ENCODE results near the gene MIGA1.
A peak's percentile ranks its signal among the peaks of the same experiment; 100 is the strongest.
"Not testable (repeated sequence)": the region's sequence is repeated elsewhere in the genome, so short reads cannot be mapped to it uniquely, and the experiment has no call there.

The MIGA1 gene, protein sequence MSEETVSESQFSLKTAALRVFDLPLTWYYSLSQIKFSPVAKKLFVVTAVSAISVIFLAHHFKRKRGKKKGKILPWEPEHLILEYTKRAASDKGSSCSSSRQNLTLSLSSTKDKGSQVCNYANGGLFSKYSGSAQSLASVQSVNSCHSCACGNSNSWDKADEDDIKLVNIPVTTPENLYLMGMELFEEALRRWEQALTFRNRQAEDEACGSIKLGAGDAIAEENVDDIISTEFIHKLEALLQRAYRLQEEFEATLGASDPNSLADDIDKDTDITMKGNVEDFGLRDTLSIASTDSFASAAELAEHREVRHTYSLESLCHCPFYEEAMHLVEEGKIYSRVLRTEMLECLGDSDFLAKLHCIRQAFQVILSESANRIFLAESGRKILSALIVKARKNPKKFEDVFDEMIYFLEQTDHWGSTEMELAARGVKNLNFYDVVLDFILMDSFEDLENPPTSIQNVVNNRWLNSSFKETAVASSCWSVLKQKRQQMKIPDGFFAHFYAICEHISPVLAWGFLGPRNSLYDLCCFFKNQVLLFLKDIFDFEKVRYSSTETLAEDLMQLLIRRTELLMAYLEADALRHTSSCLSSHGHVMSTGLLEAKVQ

GRCh38 chr1:77779529-77780281 lies at the start of gene MIGA1:
Gene MIGA1, plus strand, starts transcription at chr1:77779649. Its CDS starts 3,604 bp downstream, at chr1:77783253.
- Histone ChIP-seq H3K27me3 (ENCODE audit: insufficient read depth, low read length) (no peaks in the 10 kb centered on the region), H3K36me3 (ENCODE audit: insufficient read depth, low read depth, low read length) (peaks cover 13% of the 10 kb centered on the region), H3K9ac (ENCODE audit: low read depth, low read length) (peak within 1 kb of the TSS; percentile 84), H3K4me1 (ENCODE audit: insufficient read depth, low read length) (peaks cover 5% of the 10 kb centered on the region; the same call in 1 of the 2 replicates), H3K27ac (ENCODE audit: low read length) (no peak within 1 kb of the TSS), H3K9me3 (ENCODE audit: insufficient read depth, low read depth, low read length) (peaks cover 3% of the 10 kb centered on the region; the same call in 1 of the 2 replicates), H3K4me3 (ENCODE audit: low read length) (peak within 1 kb of the TSS; percentile 94)

- Histone ChIP-seq H3K4me1 (ENCODE audit: insufficient read depth, low read length) (no peaks in the 10 kb centered on the region), H3K27ac (ENCODE audit: low read length) (no peak overlapping the region), H3K4me3 (ENCODE audit: low read length) (no peak overlapping the region), H3K27me3 (ENCODE audit: insufficient read depth, low read length) (no peaks in the 10 kb centered on the region), H3K9ac (ENCODE audit: low read depth, low read length) (no peak overlapping the region), H3K9me3 (ENCODE audit: insufficient read depth, low read depth, low read length) (no peaks in the 10 kb centered on the region), H3K36me3 (ENCODE audit: insufficient read depth, low read depth, low read length) (peaks cover 36% of the 10 kb centered on the region)
Observed at GRCh38 chr1:77732090-77732489, 47.4 kb upstream of the MIGA1 start.

DNA sequence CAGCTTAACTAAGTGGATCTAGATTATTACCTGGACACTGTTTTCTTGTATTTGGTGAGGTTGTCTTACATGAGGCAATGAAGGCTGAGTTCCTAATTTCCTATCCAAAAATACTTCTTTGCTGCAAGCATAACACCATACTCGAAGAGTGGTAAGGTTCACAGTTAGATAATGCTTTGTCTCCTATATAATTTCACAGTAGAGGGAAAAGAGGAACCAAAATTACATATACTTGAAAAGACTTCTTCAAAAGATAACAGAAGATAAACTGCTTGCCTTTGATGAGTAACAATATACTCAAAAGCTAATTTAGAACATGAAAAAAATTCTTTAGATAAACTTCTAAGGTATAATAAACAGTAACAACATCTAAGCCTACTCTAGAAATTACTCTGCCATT lies 40.2 kb upstream of the MIGA1 start:
- peaks cover 20% of the 10 kb centered on the region; the same call in 1 of the 2 replicates for H3K36me3 ChIP-seq (ENCODE audit: insufficient read depth, low read depth, low read length)
- H3K4me3 ChIP-seq (ENCODE audit: low read length), result no peak overlapping the region
- no peak overlapping the region for H3K9ac ChIP-seq (ENCODE audit: low read depth, low read length)
- H3K9me3 ChIP-seq (ENCODE audit: insufficient read depth, low read depth, low read length), result no peaks in the 10 kb centered on the region; the same call in 1 of the 2 replicates
- no peak overlapping the region for H3K27ac ChIP-seq (ENCODE audit: low read length)
- no peaks in the 10 kb centered on the region for H3K4me1 ChIP-seq (ENCODE audit: insufficient read depth, low read length)
- H3K27me3 ChIP-seq (ENCODE audit: insufficient read depth, low read length), result no peaks in the 10 kb centered on the region

DNA sequence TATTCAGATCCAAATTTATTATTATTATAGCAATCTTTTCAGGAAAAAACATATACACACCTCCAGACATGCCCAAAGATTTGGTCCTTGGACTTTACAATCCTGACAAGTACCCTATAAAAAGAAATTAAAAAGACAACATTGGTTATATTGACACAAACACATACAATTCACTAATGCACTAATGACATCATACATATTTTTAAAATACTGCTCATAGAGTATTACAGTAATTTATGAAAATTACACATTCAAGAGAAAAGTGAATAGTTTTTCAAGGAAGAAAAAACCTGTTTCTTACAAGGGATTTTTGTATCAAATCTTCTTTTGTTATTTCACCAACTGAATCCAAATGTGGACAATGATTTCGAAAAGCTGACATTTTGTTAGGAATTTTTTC lies 38.1 kb upstream of the MIGA1 start:
- no peaks in the 10 kb centered on the region; the same call in 1 of the 2 replicates for H3K9me3 ChIP-seq (ENCODE audit: insufficient read depth, low read depth, low read length)
- H3K4me3 ChIP-seq (ENCODE audit: low read length), result no peak overlapping the region
- H3K27me3 ChIP-seq (ENCODE audit: insufficient read depth, low read length), result no peaks in the 10 kb centered on the region

GRCh38 chr1:77742011-77742555 lies 37.4 kb upstream of the MIGA1 start:
- no peak overlapping the region for H3K4me3 ChIP-seq (ENCODE audit: low read length)
- H3K9me3 ChIP-seq (ENCODE audit: insufficient read depth, low read depth, low read length), result no peaks in the 10 kb centered on the region; the same call in 1 of the 2 replicates
- H3K4me1 ChIP-seq (ENCODE audit: insufficient read depth, low read length), result no peaks in the 10 kb centered on the region
- no peaks in the 10 kb centered on the region for H3K27me3 ChIP-seq (ENCODE audit: insufficient read depth, low read length)
- H3K27ac ChIP-seq (ENCODE audit: low read length), result no peak overlapping the region
- peaks cover 15% of the 10 kb centered on the region; the same call in 1 of the 2 replicates for H3K36me3 ChIP-seq (ENCODE audit: insufficient read depth, low read depth, low read length)
- H3K9ac ChIP-seq (ENCODE audit: low read depth, low read length), result no peak overlapping the region

More for the DNA sequence above, 38.1 kb upstream of the MIGA1 start:
- no peaks in the 10 kb centered on the region for H3K4me1 ChIP-seq (ENCODE audit: insufficient read depth, low read length)
- H3K36me3 ChIP-seq (ENCODE audit: insufficient read depth, low read depth, low read length), result peaks cover 15% of the 10 kb centered on the region; the same call in 1 of the 2 replicates
- H3K9ac ChIP-seq (ENCODE audit: low read depth, low read length), result no peak overlapping the region
- no peak overlapping the region for H3K27ac ChIP-seq (ENCODE audit: low read length)

GRCh38 chr1:77744576-77744975 lies 34.9 kb upstream of the MIGA1 start:
- Histone ChIP-seq H3K9ac (ENCODE audit: low read depth, low read length) (no peak overlapping the region), H3K4me1 (ENCODE audit: insufficient read depth, low read length) (no peaks in the 10 kb centered on the region), H3K36me3 (ENCODE audit: insufficient read depth, low read depth, low read length) (peaks cover 5% of the 10 kb centered on the region; the same call in 1 of the 2 replicates), H3K27me3 (ENCODE audit: insufficient read depth, low read length) (no peaks in the 10 kb centered on the region), H3K4me3 (ENCODE audit: low read length) (no peak overlapping the region), H3K9me3 (ENCODE audit: insufficient read depth, low read depth, low read length) (no peaks in the 10 kb centered on the region), H3K27ac (ENCODE audit: low read length) (no peak overlapping the region)

DNA sequence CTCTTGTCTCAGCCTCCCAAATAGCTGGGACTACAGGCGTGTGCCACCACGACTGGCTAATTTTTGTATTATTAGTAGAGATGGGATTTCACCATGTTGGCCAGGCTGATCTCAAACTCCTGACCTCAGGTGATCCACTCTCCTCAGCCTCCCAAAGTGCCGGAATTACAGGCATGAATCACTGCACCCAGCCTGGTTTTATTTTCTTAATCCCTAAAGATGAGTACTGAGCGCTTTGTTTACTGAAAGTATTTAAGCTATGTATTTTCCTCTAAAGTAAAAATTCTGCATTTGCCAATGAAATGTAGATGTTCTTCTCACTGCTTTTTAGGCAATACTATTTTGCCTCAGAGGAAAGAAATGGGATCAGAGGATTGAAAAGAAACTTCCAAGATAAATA lies 30.0 kb upstream of the MIGA1 start:
- not testable (repeated sequence) for H3K9me3 ChIP-seq (ENCODE audit: insufficient read depth, low read depth, low read length); H3K36me3 ChIP-seq (ENCODE audit: insufficient read depth, low read depth, low read length); H3K9ac ChIP-seq (ENCODE audit: low read depth, low read length); H3K4me3 ChIP-seq (ENCODE audit: low read length); H3K4me1 ChIP-seq (ENCODE audit: insufficient read depth, low read length); H3K27me3 ChIP-seq (ENCODE audit: insufficient read depth, low read length); H3K27ac ChIP-seq (ENCODE audit: low read length)

DNA sequence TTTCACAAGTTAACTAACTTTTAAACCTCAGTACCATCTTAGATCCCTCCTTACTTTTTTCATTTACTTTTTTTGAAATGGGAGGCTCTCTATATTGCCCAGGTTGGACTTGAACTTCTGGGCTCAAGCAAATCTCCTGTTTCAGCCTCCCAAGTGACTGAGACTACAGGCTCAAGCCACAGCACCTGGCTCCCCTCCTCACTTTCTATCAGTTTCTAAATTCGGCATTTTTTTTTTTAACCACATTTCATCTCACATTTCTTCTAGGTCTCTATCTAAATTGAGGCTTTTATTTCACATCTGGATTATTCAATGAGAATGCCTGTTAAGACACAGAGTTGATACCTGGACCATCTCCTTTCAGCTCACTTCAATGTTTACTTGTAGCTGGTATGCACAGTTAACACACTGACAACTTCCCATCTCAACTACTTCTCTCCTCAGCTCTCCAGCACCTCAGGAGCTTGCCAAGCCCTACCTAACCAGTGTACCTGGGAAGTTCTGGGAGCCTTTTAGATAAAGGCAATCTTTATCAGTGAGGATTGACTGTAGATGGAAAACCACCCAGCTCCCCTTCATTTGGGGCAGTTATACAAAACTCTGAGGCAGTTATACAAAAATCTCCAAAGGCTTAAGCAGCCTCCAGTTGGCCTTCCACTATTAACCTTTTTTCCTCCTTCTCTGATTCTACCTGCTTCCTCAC lies 23.2 kb upstream of the MIGA1 start:
- H3K27me3 ChIP-seq (ENCODE audit: insufficient read depth, low read length), result no peaks in the 10 kb centered on the region
- H3K36me3 ChIP-seq (ENCODE audit: insufficient read depth, low read depth, low read length), result no peaks in the 10 kb centered on the region
- H3K4me3 ChIP-seq (ENCODE audit: low read length), result no peak overlapping the region
- H3K9ac ChIP-seq (ENCODE audit: low read depth, low read length), result no peak overlapping the region
- H3K27ac ChIP-seq (ENCODE audit: low read length), result no peak overlapping the region
- peaks cover 4% of the 10 kb centered on the region; the same call in 1 of the 2 replicates for H3K4me1 ChIP-seq (ENCODE audit: insufficient read depth, low read length)
- H3K9me3 ChIP-seq (ENCODE audit: insufficient read depth, low read depth, low read length), result no peaks in the 10 kb centered on the region

- Histone ChIP-seq H3K27me3 (ENCODE audit: insufficient read depth, low read length) (no peaks in the 10 kb centered on the region), H3K27ac (ENCODE audit: low read length) (no peak overlapping the region), H3K4me1 (ENCODE audit: insufficient read depth, low read length) (peaks cover 4% of the 10 kb centered on the region; the same call in 1 of the 2 replicates), H3K36me3 (ENCODE audit: insufficient read depth, low read depth, low read length) (no peaks in the 10 kb centered on the region), H3K4me3 (ENCODE audit: low read length) (no peak overlapping the region), H3K9me3 (ENCODE audit: insufficient read depth, low read depth, low read length) (no peaks in the 10 kb centered on the region), H3K9ac (ENCODE audit: low read depth, low read length) (no peak overlapping the region)
Observed at GRCh38 chr1:77757066-77757584, 22.3 kb upstream of the MIGA1 start.

DNA sequence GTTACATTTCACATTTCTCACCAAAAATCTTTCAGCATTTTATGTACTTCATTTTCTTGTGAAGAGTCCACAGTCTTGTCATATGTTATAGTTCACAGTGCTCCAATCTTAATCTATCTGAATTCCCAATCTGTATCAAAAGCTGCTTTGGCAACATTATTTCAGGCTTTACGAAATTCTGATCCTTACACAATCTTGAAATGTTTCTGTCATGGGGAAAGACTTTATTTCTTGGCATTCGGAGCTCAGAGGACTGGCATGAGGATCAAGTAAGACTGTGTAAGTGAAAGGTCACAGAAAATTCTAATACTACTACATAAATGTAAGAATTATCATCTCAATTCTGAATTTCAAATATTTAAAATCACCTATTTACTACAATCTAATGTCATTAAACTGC lies 21.8 kb upstream of the MIGA1 start:
- Histone ChIP-seq H3K4me3 (ENCODE audit: low read length) (no peak overlapping the region), H3K4me1 (ENCODE audit: insufficient read depth, low read length) (peaks cover 4% of the 10 kb centered on the region; the same call in 1 of the 2 replicates), H3K27me3 (ENCODE audit: insufficient read depth, low read length) (no peaks in the 10 kb centered on the region)

More for the DNA sequence above, 21.8 kb upstream of the MIGA1 start:
- H3K36me3 ChIP-seq (ENCODE audit: insufficient read depth, low read depth, low read length), result no peaks in the 10 kb centered on the region
- H3K9me3 ChIP-seq (ENCODE audit: insufficient read depth, low read depth, low read length), result no peaks in the 10 kb centered on the region
- no peak overlapping the region for H3K9ac ChIP-seq (ENCODE audit: low read depth, low read length)
- H3K27ac ChIP-seq (ENCODE audit: low read length), result no peak overlapping the region
